Parathyroid adenoma (tissue), 2 donors: ENCODE data around the gene PPARD.

ENCODE experiments used
- H2AFZ ChIP-seq: fragments of 300-600 bp; sonication (generic); one replicate; pipeline ENCODE4 v1.7.0; 2017; ENCODE audit warnings: antibody characterized with exemption, mild to moderate bottlenecking
- H3K27ac ChIP-seq: fragments of 300-600 bp; sonication (generic); one replicate; pipeline ENCODE4 v1.7.0; 2017
- H3K27me3 ChIP-seq: fragments of 300-600 bp; sonication (generic); one replicate; pipeline ENCODE4 v1.7.0; 2017; ENCODE audit warnings: low read length; ENCODE audit not compliant: control insufficient read depth, insufficient read depth
- H3K36me3 ChIP-seq: fragments of 300-600 bp; sonication (generic); one replicate; pipeline ENCODE4 v1.7.0; 2017; ENCODE audit warnings: low read length; ENCODE audit not compliant: control insufficient read depth, insufficient read depth
- H3K4me1 ChIP-seq: fragments of 300-600 bp; sonication (generic); one replicate; pipeline ENCODE4 v1.7.0; 2017; ENCODE audit warnings: control low read depth
- H3K4me2 ChIP-seq: fragments of 300-600 bp; sonication (generic); one replicate; pipeline ENCODE4 v1.7.0; 2017; ENCODE audit warnings: low read length
- H3K4me3 ChIP-seq: fragments of 300-600 bp; sonication (generic); one replicate; pipeline ENCODE4 v1.7.0; 2017; ENCODE audit warnings: low read depth, low read length
- H3K79me2 ChIP-seq: fragments of 300-600 bp; sonication (generic); one replicate; pipeline ENCODE4 v1.7.0; 2017; ENCODE audit warnings: control low read depth
- H3K9ac ChIP-seq: fragments of 300-600 bp; sonication (generic); one replicate; pipeline ENCODE4 v1.7.0; 2017; ENCODE audit warnings: mild to moderate bottlenecking
- H3K9me3 ChIP-seq: fragments of 300-600 bp; sonication (generic); one replicate; pipeline ENCODE4 v1.7.0; 2017; ENCODE audit warnings: low read length; ENCODE audit not compliant: control insufficient read depth
- CTCF ChIP-seq: fragments of 300-600 bp; sonication (generic); IDR thresholded peaks from one replicate; pipeline ENCODE4 v1.7.0; 2017; ENCODE audit warnings: antibody characterized with exemption, mild to moderate bottlenecking
- donor health status: primary hyperparathyroidism.

The PPARD gene

GRCh38 chr6:35413911-35414310, 71.6 kb downstream of the PPARD start:
- H2AFZ ChIP-seq: no peak overlapping the region
- no peak overlapping the region for H3K27ac ChIP-seq
- H3K4me3 ChIP-seq: no peak overlapping the region
- H3K4me2 ChIP-seq: no peak overlapping the region
- no peaks in the 10 kb centered on the region for H3K36me3 ChIP-seq
- no peak overlapping the region for H3K9ac ChIP-seq
- no peak for TF ChIP-seq CTCF
- peaks cover 4% of the 10 kb centered on the region for H3K4me1 ChIP-seq
- peaks cover 2% of the 10 kb centered on the region for H3K79me2 ChIP-seq
- no peaks in the 10 kb centered on the region for H3K9me3 ChIP-seq
- no peaks in the 10 kb centered on the region for H3K27me3 ChIP-seq

- no peak overlapping the region for H3K4me3 ChIP-seq
- no peaks in the 10 kb centered on the region for H3K9me3 ChIP-seq
- no peak overlapping the region for H3K27ac ChIP-seq
- H2AFZ ChIP-seq: no peak overlapping the region
- no peak overlapping the region for H3K4me2 ChIP-seq
- peaks cover 2% of the 10 kb centered on the region for H3K79me2 ChIP-seq
- H3K4me1 ChIP-seq: peaks cover 4% of the 10 kb centered on the region
- H3K27me3 ChIP-seq: no peaks in the 10 kb centered on the region
- TF ChIP-seq CTCF: peak; percentile 71
- H3K36me3 ChIP-seq: no peaks in the 10 kb centered on the region
- no peak overlapping the region for H3K9ac ChIP-seq
Observed at GRCh38 chr6:35415065-35415891, 72.9 kb downstream of the PPARD start.

- H2AFZ ChIP-seq: no peak overlapping the region
- H3K9me3 ChIP-seq: no peaks in the 10 kb centered on the region
- peaks cover 2% of the 10 kb centered on the region for H3K79me2 ChIP-seq
- no peak for TF ChIP-seq CTCF
- no peak overlapping the region for H3K9ac ChIP-seq
- H3K4me2 ChIP-seq: no peak overlapping the region
- H3K4me3 ChIP-seq: no peak overlapping the region
- H3K27me3 ChIP-seq: no peaks in the 10 kb centered on the region
- H3K27ac ChIP-seq: no peak overlapping the region
- H3K4me1 ChIP-seq: peaks cover 4% of the 10 kb centered on the region
- no peaks in the 10 kb centered on the region for H3K36me3 ChIP-seq
Observed at GRCh38 chr6:35417979-35418661, 75.8 kb downstream of the PPARD start.

- peak; percentile 6 for TF ChIP-seq CTCF
- H3K79me2 ChIP-seq: peaks cover 2% of the 10 kb centered on the region
- no peaks in the 10 kb centered on the region for H3K9me3 ChIP-seq
- H3K4me3 ChIP-seq: no peak overlapping the region
- H3K9ac ChIP-seq: no peak overlapping the region
- no peaks in the 10 kb centered on the region for H3K36me3 ChIP-seq
- H2AFZ ChIP-seq: no peak overlapping the region
- peaks cover 4% of the 10 kb centered on the region for H3K4me1 ChIP-seq
- H3K4me2 ChIP-seq: no peak overlapping the region
- no peaks in the 10 kb centered on the region for H3K27me3 ChIP-seq
- no peak overlapping the region for H3K27ac ChIP-seq
Observed at GRCh38 chr6:35419417-35419816, 77.1 kb downstream of the PPARD start.
